Articular chondrocyte of knee joint (primary cell): ENCODE measurements around the gene SIPA1L3. TPM values are rescaled to one million over a fixed set of nuclear protein-coding genes. Genes with fewer than 3 reads are reported as not detected.

ENCODE experiments used
- small RNA-seq: library from RNA; depleted of rRNA; stranded (forward); fragments of <200 nt; gene quantifications from one replicate; pipeline ENCODE3, GENCODE V24; 2012
- total RNA-seq: library from RNA; depleted of rRNA; stranded (reverse); fragments of >200 nt; gene quantifications from 2 replicates; pipeline ENCODE4 v1.2.3, GENCODE V29; 2012

Gene SIPA1L3
- total RNA-seq, result 17.8 and 18.9 TPM in 2 replicates

GRCh38 chr19:37906869-37907734, at the start of gene SIPA1L3:
SIPA1L3 (plus strand) TSS chr19:37907208; CDS start chr19:38081566, 174,358 bp downstream.

GRCh38 chr19:37905946-37906868, 801 bp upstream of the SIPA1L3 start, which contains the start of gene WDR87:
WDR87 (minus strand) TSS chr19:37906594; CDS start chr19:37898239, 8,355 bp downstream.

GRCh38 chr19:38224014-38224862, 317.2 kb downstream of the SIPA1L3 start, which contains the start of gene DPF1:
DPF1 (minus strand) TSS chr19:38224222; CDS start chr19:38224142, 80 bp downstream.

Small RNA genes within 50 kb of the gene (small RNA-seq; reads per million reads assigned to genes)
- gene RN7SL663P, result not detected

Other genes starting within 250 kb of the SIPA1L3 start
- 4.3 and 6.8 TPM in 2 replicates for gene ZNF607, start 187.4 kb upstream of the SIPA1L3 start, total RNA-seq
- 9.4 and 14.2 TPM in 2 replicates for gene ZNF573, start 127.6 kb upstream of the SIPA1L3 start, total RNA-seq
- not detected in 2 replicates for gene WDR87, start 614 bp upstream of the SIPA1L3 start, total RNA-seq